Activated B cell treated with CpG ODN at 0.5 μM for 24 hours (primary cell): ENCODE results near the gene ARNT2. TPM values are rescaled to one million over a fixed set of nuclear protein-coding genes. Genes with fewer than 3 reads are reported as not detected.
"Not testable (repeated sequence)": the region's sequence is repeated elsewhere in the genome, so short reads cannot be mapped to it uniquely, and the experiment has no call there.

Source experiments
- ATAC-seq: fragments of 200-7000 bp; cut with Tn5 transposase; one replicate; pipeline ENCODE4 v1.10.0; 2021; ENCODE audit warnings: low read depth, mild to moderate bottlenecking, moderate library complexity
- CTCF ChIA-PET: fragments of 350-600 bp; sonication (Branson Sonifier 250); formaldehyde crosslinking; loops from one replicate; lab custom pipeline; 2021; ENCODE audit warnings: antibody characterized with exemption; lab: Charles Lee
- POLR2A ChIA-PET: fragments of 350-600 bp; sonication (Branson Sonifier 250); formaldehyde crosslinking; loops from one replicate; lab custom pipeline; 2021; ENCODE audit warnings: antibody characterized with exemption; lab: Charles Lee
- DNase-seq: peaks from one replicate; pipeline ENCODE4 v3.0.0; 2022
- H3K27ac Mint-ChIP-seq: one replicate; pipeline ENCODE4 v1.8.0; 2020; ENCODE audit warnings: mixed read lengths
- H3K27me3 Mint-ChIP-seq: one replicate; pipeline ENCODE4 v1.8.0; 2021; ENCODE audit warnings: mixed read lengths
- H3K36me3 Mint-ChIP-seq: one replicate; pipeline ENCODE4 v1.8.0; 2021; ENCODE audit warnings: low read depth, mixed read lengths
- H3K4me1 Mint-ChIP-seq: one replicate; pipeline ENCODE4 v1.8.0; 2021; ENCODE audit warnings: mixed read lengths
- H3K4me3 Mint-ChIP-seq: one replicate; pipeline ENCODE4 v1.8.0; 2020; ENCODE audit warnings: mild to moderate bottlenecking, mixed read lengths
- H3K9me3 Mint-ChIP-seq: one replicate; pipeline ENCODE4 v1.8.0; 2020; ENCODE audit warnings: mixed read lengths
- intact Hi-C: fragments of 100-400 bp; cut with micrococcal nuclease; formaldehyde crosslinking; loops from one replicate; pipeline ENCODE4 v1.15.1; 2024
- total RNA-seq: library from RNA; stranded (reverse); gene quantifications from 2 replicates; pipeline ENCODE4 v1.2.3, GENCODE V29; 2022
- TF ChIP-seq, protein P1 (sequence below): fragments of 200-600 bp; IDR thresholded peaks from one replicate; pipeline ENCODE4 v1.8.0; 2022; ENCODE audit warnings: antibody characterized with exemption, mild to moderate bottlenecking

The ARNT2 gene
- total RNA-seq, 1 donor from 2014 or later = not detected

GRCh38 chr15:80509800-80510199 is 105.6 kb downstream of the ARNT2 start:
- Mint-ChIP-seq H3K4me3 (no peak overlapping the region), H3K9me3 (no peaks in the 10 kb centered on the region), H3K4me1 (no peaks in the 10 kb centered on the region), H3K27me3 (no peaks in the 10 kb centered on the region), H3K36me3 (no peaks in the 10 kb centered on the region), H3K27ac (no peak overlapping the region)
- no peak for DNase-seq
- POLR2A ChIA-PET = no interaction called here
- ATAC-seq = no peak
- CTCF ChIA-PET = no interaction called here
- intact Hi-C loops = no loop called here
- TF ChIP-seq, protein P1, sequence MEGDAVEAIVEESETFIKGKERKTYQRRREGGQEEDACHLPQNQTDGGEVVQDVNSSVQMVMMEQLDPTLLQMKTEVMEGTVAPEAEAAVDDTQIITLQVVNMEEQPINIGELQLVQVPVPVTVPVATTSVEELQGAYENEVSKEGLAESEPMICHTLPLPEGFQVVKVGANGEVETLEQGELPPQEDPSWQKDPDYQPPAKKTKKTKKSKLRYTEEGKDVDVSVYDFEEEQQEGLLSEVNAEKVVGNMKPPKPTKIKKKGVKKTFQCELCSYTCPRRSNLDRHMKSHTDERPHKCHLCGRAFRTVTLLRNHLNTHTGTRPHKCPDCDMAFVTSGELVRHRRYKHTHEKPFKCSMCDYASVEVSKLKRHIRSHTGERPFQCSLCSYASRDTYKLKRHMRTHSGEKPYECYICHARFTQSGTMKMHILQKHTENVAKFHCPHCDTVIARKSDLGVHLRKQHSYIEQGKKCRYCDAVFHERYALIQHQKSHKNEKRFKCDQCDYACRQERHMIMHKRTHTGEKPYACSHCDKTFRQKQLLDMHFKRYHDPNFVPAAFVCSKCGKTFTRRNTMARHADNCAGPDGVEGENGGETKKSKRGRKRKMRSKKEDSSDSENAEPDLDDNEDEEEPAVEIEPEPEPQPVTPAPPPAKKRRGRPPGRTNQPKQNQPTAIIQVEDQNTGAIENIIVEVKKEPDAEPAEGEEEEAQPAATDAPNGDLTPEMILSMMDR = no peak

DNA sequence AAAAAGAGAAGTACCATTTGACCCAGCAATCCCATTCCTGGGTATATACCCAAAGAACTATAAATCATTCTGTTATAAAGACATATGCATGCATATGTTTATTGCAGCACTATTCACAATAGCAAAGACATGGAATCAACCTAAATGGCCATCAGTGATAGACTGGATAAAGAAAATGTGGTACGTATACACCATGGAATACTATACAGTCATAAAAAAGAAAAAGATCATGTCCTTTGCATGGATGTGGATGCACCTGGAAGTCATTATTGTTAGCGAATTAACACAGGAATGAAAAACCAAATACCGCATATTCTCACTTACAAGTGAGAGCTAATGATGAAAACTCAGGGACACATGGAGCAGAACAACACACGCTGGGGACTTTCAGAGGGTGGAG is 106.8 kb downstream of the ARNT2 start:
- CTCF ChIA-PET, H3K36me3 Mint-ChIP-seq, H3K9me3 Mint-ChIP-seq, DNase-seq, H3K4me3 Mint-ChIP-seq, H3K27ac Mint-ChIP-seq, POLR2A ChIA-PET, H3K27me3 Mint-ChIP-seq, H3K4me1 Mint-ChIP-seq, ATAC-seq, intact Hi-C loops: not testable (repeated sequence)

- intact Hi-C loops = no loop called here
- Mint-ChIP-seq H3K36me3 (no peaks in the 10 kb centered on the region), H3K4me3 (no peak overlapping the region), H3K27ac (no peak overlapping the region), H3K9me3 (peaks cover 16% of the 10 kb centered on the region), H3K27me3 (no peaks in the 10 kb centered on the region), H3K4me1 (no peaks in the 10 kb centered on the region)
- ATAC-seq (no peak), DNase-seq (no peak)
- CTCF ChIA-PET = interaction anchor here (1.0 kb wide), 1 partner anchor 57 kb away, joined by 3 read pairs; no protein-coding TSS in a partner anchor
- POLR2A ChIA-PET = no interaction called here
- TF ChIP-seq, protein P1 = no peak
These were observed 108.8 kb downstream of the ARNT2 start for GRCh38 chr15:80512726-80513660.

- no peaks in the 10 kb centered on the region for H3K27me3 Mint-ChIP-seq
- intact Hi-C loops = no loop called here
- ChIA-PET CTCF (no interaction called here), POLR2A (no interaction called here)
- TF ChIP-seq, protein P1 = no peak
- no peaks in the 10 kb centered on the region for H3K36me3 Mint-ChIP-seq
- H3K27ac Mint-ChIP-seq = no peak overlapping the region
- no peaks in the 10 kb centered on the region for H3K4me1 Mint-ChIP-seq
- H3K9me3 Mint-ChIP-seq = peaks cover 16% of the 10 kb centered on the region
- H3K4me3 Mint-ChIP-seq = no peak overlapping the region
- DNase-seq (no peak), ATAC-seq (no peak)
These were observed 110.0 kb downstream of the ARNT2 start for GRCh38 chr15:80514071-80514780.

GRCh38 chr15:80517290-80517689 is 113.1 kb downstream of the ARNT2 start:
- no peaks in the 10 kb centered on the region for H3K4me1 Mint-ChIP-seq
- no peaks in the 10 kb centered on the region for H3K36me3 Mint-ChIP-seq
- no peak overlapping the region for H3K27ac Mint-ChIP-seq
- no peak for DNase-seq
- POLR2A ChIA-PET = no interaction called here
- peaks cover 16% of the 10 kb centered on the region for H3K9me3 Mint-ChIP-seq
- intact Hi-C loops = no loop called here
- TF ChIP-seq, protein P1 = no peak
- CTCF ChIA-PET = no interaction called here
- H3K4me3 Mint-ChIP-seq = no peak overlapping the region
- no peak for ATAC-seq
- H3K27me3 Mint-ChIP-seq = no peaks in the 10 kb centered on the region
